HepG2 (cell line): ENCODE data around the gene MACROD2.

ENCODE experiments used
- NR2F6 ChIP-seq, 2 experiments: IDR thresholded peaks; 2 replicates each; pipeline ENCODE4 v1.6.1; 2016; ENCODE audit warnings: antibody characterized with exemption in 1 of 2, mild to moderate bottlenecking in 1 of 2
- POLR2A ChIP-seq, 2 experiments: IDR thresholded peaks; 2 replicates each; pipeline ENCODE4 v1.6.1; 2011; ENCODE audit warnings: low read depth in 2 of 2, low read length in 2 of 2, mild to moderate bottlenecking in 1 of 2, moderate library complexity in 1 of 2; ENCODE audit not compliant: insufficient read depth in 1 of 2
- SMARCE1 ChIP-seq: fragments of 450-650 bp; IDR thresholded peaks from 2 replicates; pipeline ENCODE4 v1.6.1; 2017; ENCODE audit warnings: borderline replicate concordance
- SNRNP70 ChIP-seq: fragments of 200-400 bp; formaldehyde crosslinking; IDR thresholded peaks from 2 replicates; pipeline ENCODE4 v1.6.1; 2017; ENCODE audit warnings: mild to moderate bottlenecking, low read depth, low read length, moderate library complexity
- SUZ12 ChIP-seq: fragments of 150-350 bp; IDR thresholded peaks from 2 replicates; pipeline ENCODE4 v1.6.1; 2014; ENCODE audit warnings: low read depth, low read length
- XRCC5 ChIP-seq: fragments of 200-400 bp; formaldehyde crosslinking; optimal IDR thresholded peaks from 2 replicates; pipeline ENCODE3; 2017; ENCODE audit warnings: mild to moderate bottlenecking, low read length
- ZBTB33 ChIP-seq: sonication (generic); formaldehyde crosslinking; IDR thresholded peaks from 2 replicates; pipeline ENCODE4 v1.4.0; 2020; ENCODE audit warnings: missing genetic modification reagents
- ZNF510 ChIP-seq: sonication (generic); formaldehyde crosslinking; IDR thresholded peaks from 2 replicates; pipeline ENCODE4 v1.4.0; 2020; ENCODE audit warnings: low read depth, mild to moderate bottlenecking, missing genetic modification reagents
- TF ChIP-seq, protein P1 (sequence below): sonication (generic); formaldehyde crosslinking; IDR thresholded peaks from 2 replicates; pipeline ENCODE4 v1.5.0; 2020; ENCODE audit warnings: mild to moderate bottlenecking, missing genetic modification reagents, moderate library complexity

DNA sequence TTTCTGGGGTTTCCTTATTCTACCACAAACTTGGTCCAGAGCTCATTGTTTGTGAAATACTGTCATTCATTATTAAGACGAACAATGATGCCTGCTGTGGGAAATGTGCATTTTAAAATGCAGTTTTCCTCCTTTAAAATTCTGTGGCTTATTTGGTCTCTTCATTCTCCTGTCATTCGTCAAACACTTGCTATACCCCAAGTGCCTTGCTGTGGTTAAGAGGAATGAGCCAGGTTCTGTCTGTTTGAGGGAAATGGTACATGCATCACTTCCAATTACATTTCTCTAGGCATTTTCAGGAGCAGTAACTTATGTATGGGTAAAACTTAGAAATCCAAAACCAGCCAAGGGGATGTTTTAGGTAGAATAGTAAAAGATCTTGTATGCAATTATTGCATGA, 1490.2 kb downstream of the MACROD2 start:
- TF ChIP-seq XRCC5 (no peak), NR2F6 (IDR thresholded peaks at IDR 0.05) (no peak), NR2F6 (CRISPR knock-in tag; IDR thresholded peaks at IDR 0.05) (no peak), SNRNP70 (no peak), POLR2A (IDR thresholded peaks at IDR 0.05; ENCODE audit: insufficient read depth in 1 of 2, low read depth in 2 of 2, low read length in 2 of 2) (no peak), SMARCE1 (no peak), ZBTB33 (CRISPR knock-in tag) (no peak), SUZ12 (no peak), ZNF510 (no peak)
- TF ChIP-seq, protein P1, sequence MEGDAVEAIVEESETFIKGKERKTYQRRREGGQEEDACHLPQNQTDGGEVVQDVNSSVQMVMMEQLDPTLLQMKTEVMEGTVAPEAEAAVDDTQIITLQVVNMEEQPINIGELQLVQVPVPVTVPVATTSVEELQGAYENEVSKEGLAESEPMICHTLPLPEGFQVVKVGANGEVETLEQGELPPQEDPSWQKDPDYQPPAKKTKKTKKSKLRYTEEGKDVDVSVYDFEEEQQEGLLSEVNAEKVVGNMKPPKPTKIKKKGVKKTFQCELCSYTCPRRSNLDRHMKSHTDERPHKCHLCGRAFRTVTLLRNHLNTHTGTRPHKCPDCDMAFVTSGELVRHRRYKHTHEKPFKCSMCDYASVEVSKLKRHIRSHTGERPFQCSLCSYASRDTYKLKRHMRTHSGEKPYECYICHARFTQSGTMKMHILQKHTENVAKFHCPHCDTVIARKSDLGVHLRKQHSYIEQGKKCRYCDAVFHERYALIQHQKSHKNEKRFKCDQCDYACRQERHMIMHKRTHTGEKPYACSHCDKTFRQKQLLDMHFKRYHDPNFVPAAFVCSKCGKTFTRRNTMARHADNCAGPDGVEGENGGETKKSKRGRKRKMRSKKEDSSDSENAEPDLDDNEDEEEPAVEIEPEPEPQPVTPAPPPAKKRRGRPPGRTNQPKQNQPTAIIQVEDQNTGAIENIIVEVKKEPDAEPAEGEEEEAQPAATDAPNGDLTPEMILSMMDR (CRISPR knock-in tag) = no peak
